GM23338 (cell line): ENCODE results near the gene MPPED1. TPM values are rescaled to one million over a fixed set of nuclear protein-coding genes. Genes with fewer than 3 reads are reported as not detected.

ENCODE experiments used
- ATAC-seq: fragments of 200-7000 bp; cut with Tn5 transposase; 3 replicates; pipeline ENCODE4 v1.9.1; 2020
- DNase-seq: peaks from one replicate; pipeline ENCODE4 v3.0.0-alpha.2; 2015; ENCODE audit warnings: low spot score
- H2AFZ ChIP-seq: fragments of 200-600 bp; sonication (generic); 2 replicates; pipeline ENCODE4 v1.8.0; 2016; ENCODE audit warnings: antibody characterized with exemption, mild to moderate bottlenecking, moderate library complexity
- H3F3A ChIP-seq: fragments of 200-600 bp; sonication (generic); replicated peaks from 2 replicates; pipeline ENCODE4 v1.8.0; 2017; ENCODE audit warnings: antibody characterized with exemption, mixed run types, low read depth
- H3K27ac ChIP-seq: fragments of 200-600 bp; sonication (generic); 2 replicates; pipeline ENCODE4 v1.6.1; 2016; ENCODE audit warnings: low read depth
- H3K27me3 ChIP-seq: fragments of 200-600 bp; sonication (generic); 2 replicates; pipeline ENCODE4 v1.8.0; 2016; ENCODE audit warnings: mild to moderate bottlenecking, mixed run types, moderate library complexity; ENCODE audit not compliant: insufficient read depth
- H3K36me3 ChIP-seq: fragments of 200-600 bp; sonication (generic); 2 replicates; pipeline ENCODE4 v1.8.0; 2016; ENCODE audit warnings: mild to moderate bottlenecking; ENCODE audit not compliant: insufficient read depth
- H3K4me1 ChIP-seq: fragments of 200-600 bp; sonication (generic); 2 replicates; pipeline ENCODE4 v1.8.0; 2016; ENCODE audit warnings: mild to moderate bottlenecking, moderate library complexity; ENCODE audit not compliant: insufficient read depth
- H3K4me2 ChIP-seq: fragments of 200-600 bp; sonication (generic); 2 replicates; pipeline ENCODE4 v1.7.1; 2017; ENCODE audit warnings: mixed run types
- H3K4me3 ChIP-seq: fragments of 200-600 bp; sonication (generic); 2 replicates; pipeline ENCODE4 v1.6.1; 2016; ENCODE audit warnings: mixed run types
- H3K79me2 ChIP-seq: fragments of 200-600 bp; sonication (generic); replicated peaks from 2 replicates; pipeline ENCODE4 v1.8.0; 2017; ENCODE audit warnings: mild to moderate bottlenecking; ENCODE audit not compliant: insufficient read depth
- H3K9me2 ChIP-seq: fragments of 200-600 bp; sonication (generic); 2 replicates; pipeline ENCODE4 v1.8.0; 2017; ENCODE audit not compliant: insufficient read depth
- H4K20me1 ChIP-seq: fragments of 200-600 bp; sonication (generic); replicated peaks from 2 replicates; pipeline ENCODE4 v1.8.0; 2017; ENCODE audit warnings: mild to moderate bottlenecking; ENCODE audit not compliant: insufficient read depth
- H3K27ac Mint-ChIP-seq: 2 replicates; pipeline ENCODE4 v1.8.0; 2020; ENCODE audit warnings: inconsistent platforms, mild to moderate bottlenecking, moderate library complexity, mixed read lengths
- H3K27me3 Mint-ChIP-seq: 3 replicates; pipeline ENCODE4 v1.8.0; 2022; ENCODE audit warnings: low read depth, mild to moderate bottlenecking, moderate library complexity, mixed read lengths, inconsistent platforms; ENCODE audit not compliant: insufficient read depth, poor library complexity
- H3K36me3 Mint-ChIP-seq: 3 replicates; pipeline ENCODE4 v1.8.0; 2021; ENCODE audit warnings: low read depth, mild to moderate bottlenecking, inconsistent platforms, moderate library complexity, mixed read lengths
- H3K4me1 Mint-ChIP-seq: 3 replicates; pipeline ENCODE4 v1.8.0; 2020; ENCODE audit warnings: mild to moderate bottlenecking, inconsistent platforms, mixed read lengths
- H3K4me3 Mint-ChIP-seq: 3 replicates; pipeline ENCODE4 v1.8.0; 2021; ENCODE audit warnings: moderate library complexity, mild to moderate bottlenecking, inconsistent platforms, mixed read lengths
- H3K9me3 Mint-ChIP-seq: 3 replicates; pipeline ENCODE4 v1.8.0; 2020; ENCODE audit warnings: moderate library complexity, mild to moderate bottlenecking, inconsistent platforms, mixed read lengths
- CREB1 ChIP-seq: fragments of 250-450 bp; sonication (Bioruptor Pico); IDR thresholded peaks from 2 replicates; pipeline ENCODE4 v1.5.0; 2020; ENCODE audit warnings: low read depth, mild to moderate bottlenecking, moderate library complexity
- ETS1 ChIP-seq: IDR thresholded peaks from 2 replicates; pipeline ENCODE4 v1.6.1; 2016; ENCODE audit warnings: antibody characterized with exemption
- EZH2 ChIP-seq: fragments of 200-600 bp; sonication (generic); IDR thresholded peaks from one replicate; pipeline ENCODE4 v1.8.0; 2017; ENCODE audit warnings: antibody characterized with exemption, mild to moderate bottlenecking, low read depth; ENCODE audit not compliant: unreplicated experiment
- EZH2phosphoT487 ChIP-seq: fragments of 200-600 bp; sonication (generic); IDR thresholded peaks from one replicate; pipeline ENCODE4 v1.8.1; 2018; ENCODE audit warnings: antibody characterized with exemption; ENCODE audit not compliant: unreplicated experiment
- JUNB ChIP-seq: IDR thresholded peaks from one replicate; pipeline ENCODE4 v1.6.1; 2016; ENCODE audit warnings: antibody characterized with exemption; ENCODE audit not compliant: unreplicated experiment
- NANOG ChIP-seq: IDR thresholded peaks from 2 replicates; pipeline ENCODE4 v1.6.1; 2016; ENCODE audit warnings: antibody characterized with exemption, borderline replicate concordance
- POLR2AphosphoS5 ChIP-seq: IDR thresholded peaks from 2 replicates; pipeline ENCODE4 v1.6.1; 2016; ENCODE audit warnings: antibody characterized with exemption, low read depth
- REST ChIP-seq: IDR thresholded peaks from one replicate; pipeline ENCODE4 v1.6.1; 2018; ENCODE audit warnings: antibody characterized with exemption; ENCODE audit not compliant: unreplicated experiment
- STAT1 ChIP-seq: IDR thresholded peaks from one replicate; pipeline ENCODE4 v1.6.1; 2016; ENCODE audit warnings: antibody characterized with exemption; ENCODE audit not compliant: unreplicated experiment
- ZNF114 ChIP-seq: fragments of 250-450 bp; sonication (Bioruptor Pico); IDR thresholded peaks from 2 replicates; pipeline ENCODE4 v1.5.0; 2020; ENCODE audit warnings: mild to moderate bottlenecking, moderate library complexity
- ZNF331 ChIP-seq: fragments of 250-450 bp; sonication (Bioruptor Pico); IDR thresholded peaks from 2 replicates; pipeline ENCODE4 v1.5.0; 2020; ENCODE audit warnings: low read depth, mild to moderate bottlenecking, moderate library complexity
- ZNF462 ChIP-seq: fragments of 250-450 bp; sonication (Bioruptor Pico); IDR thresholded peaks from 2 replicates; pipeline ENCODE4 v1.5.0; 2020; ENCODE audit warnings: mild to moderate bottlenecking, moderate library complexity
- polyA plus RNA-seq: library from polyadenylated mRNA; unstranded; fragments of >200 nt; fragmentation: Nextera tagmentation; extraction: Ambion mirVana; gene quantifications from 2 replicates; pipeline ENCODE4 v1.2.1, GENCODE V29; 2016
- total RNA-seq: library from RNA; depleted of rRNA; stranded (reverse); fragments of >200 nt; shearing (Covaris generic); gene quantifications from 2 replicates; pipeline ENCODE4 v1.2.3, GENCODE V29; 2014
- TF ChIP-seq, protein P1 (sequence below), 2 experiments: fragments of 200-600 bp in 1 of 2; sonication (generic) in 1 of 2; conservative IDR thresholded peaks; 2 replicates each; pipeline versions ENCODE4 v1.5.1 to v1.6.1; 2016 to 2017; ENCODE audit warnings: antibody characterized with exemption in 2 of 2, low read depth in 2 of 2, mild to moderate bottlenecking in 2 of 2, moderate library complexity in 1 of 2

Gene MPPED1
- total and polyA plus RNA-seq, 2 experiments from 2014 or later = 0.56 TPM; not detected in 1

- H3K4me3 Mint-ChIP-seq = no peak overlapping the region
- H3K9me3 Mint-ChIP-seq = no peaks in the 10 kb centered on the region
- peaks cover 4% of the 10 kb centered on the region; the same call in 1 of the 3 replicates for H3K4me1 Mint-ChIP-seq
- no peaks in the 10 kb centered on the region for H3F3A ChIP-seq
- H4K20me1 ChIP-seq = no peaks in the 10 kb centered on the region
- no peaks in the 10 kb centered on the region for H3K36me3 ChIP-seq
- no peak for TF ChIP-seq EZH2
- TF ChIP-seq, protein P1, sequence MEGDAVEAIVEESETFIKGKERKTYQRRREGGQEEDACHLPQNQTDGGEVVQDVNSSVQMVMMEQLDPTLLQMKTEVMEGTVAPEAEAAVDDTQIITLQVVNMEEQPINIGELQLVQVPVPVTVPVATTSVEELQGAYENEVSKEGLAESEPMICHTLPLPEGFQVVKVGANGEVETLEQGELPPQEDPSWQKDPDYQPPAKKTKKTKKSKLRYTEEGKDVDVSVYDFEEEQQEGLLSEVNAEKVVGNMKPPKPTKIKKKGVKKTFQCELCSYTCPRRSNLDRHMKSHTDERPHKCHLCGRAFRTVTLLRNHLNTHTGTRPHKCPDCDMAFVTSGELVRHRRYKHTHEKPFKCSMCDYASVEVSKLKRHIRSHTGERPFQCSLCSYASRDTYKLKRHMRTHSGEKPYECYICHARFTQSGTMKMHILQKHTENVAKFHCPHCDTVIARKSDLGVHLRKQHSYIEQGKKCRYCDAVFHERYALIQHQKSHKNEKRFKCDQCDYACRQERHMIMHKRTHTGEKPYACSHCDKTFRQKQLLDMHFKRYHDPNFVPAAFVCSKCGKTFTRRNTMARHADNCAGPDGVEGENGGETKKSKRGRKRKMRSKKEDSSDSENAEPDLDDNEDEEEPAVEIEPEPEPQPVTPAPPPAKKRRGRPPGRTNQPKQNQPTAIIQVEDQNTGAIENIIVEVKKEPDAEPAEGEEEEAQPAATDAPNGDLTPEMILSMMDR (conservative IDR thresholded peaks at IDR 0.05; ENCODE audit: low read depth in 2 of 2) = no peak
- no peak for TF ChIP-seq EZH2phosphoT487
- TF ChIP-seq POLR2AphosphoS5 = no peak
- TF ChIP-seq CREB1 (CRISPR knock-in tag) = no peak
- TF ChIP-seq ETS1 = no peak
- TF ChIP-seq JUNB = no peak
- TF ChIP-seq ZNF462 (CRISPR knock-in tag) = no peak
- TF ChIP-seq NANOG = no peak
- no peak for TF ChIP-seq REST
- no peak for TF ChIP-seq ZNF331
- TF ChIP-seq STAT1 = no peak
- TF ChIP-seq ZNF114 = no peak
- H3K4me1 ChIP-seq = no peaks in the 10 kb centered on the region
- ATAC-seq = no peak
- H3K36me3 Mint-ChIP-seq = no peaks in the 10 kb centered on the region; the same call in 2 of the 3 replicates
- no peaks in the 10 kb centered on the region for H3K27me3 ChIP-seq
- DNase-seq = no peak
- no peak overlapping the region for H3K4me3 ChIP-seq
- no peaks in the 10 kb centered on the region for H3K79me2 ChIP-seq
- no peak overlapping the region for H3K27ac ChIP-seq
- H3K27me3 Mint-ChIP-seq = peaks cover 6% of the 10 kb centered on the region
- no peaks in the 10 kb centered on the region for H3K9me2 ChIP-seq
- H3K27ac Mint-ChIP-seq = no peak overlapping the region
- no peak overlapping the region for H2AFZ ChIP-seq
- no peak overlapping the region for H3K4me2 ChIP-seq
Observed at GRCh38 chr22:43399980-43400358, 11.8 kb upstream of the MPPED1 start.
